A549 (cell line): Measurements from ENCODE around the gene ADAMTS14.

Experiments used
- BHLHE40 ChIP-seq: IDR thresholded peaks from 2 replicates; pipeline ENCODE4 v1.6.1; 2012; ENCODE audit warnings: low read depth, low read length, inconsistent platforms
- EP300 ChIP-seq, 2 experiments: fragments of >200 bp; sonication (Bioruptor Twin); formaldehyde crosslinking; IDR thresholded peaks; 2 replicates in 1 of 2; 3 replicates in 1 of 2; pipeline ENCODE4 v1.6.1; 2016 to 2017
- MAZ ChIP-seq: fragments of 150-350 bp; IDR thresholded peaks from 2 replicates; pipeline ENCODE4 v1.6.1; 2014; ENCODE audit warnings: antibody characterized with exemption, low read depth, low read length, borderline replicate concordance
- PBX3 ChIP-seq: IDR thresholded peaks from 2 replicates; pipeline ENCODE4 v1.6.1; 2012
- POLR2A ChIP-seq: IDR thresholded peaks from 2 replicates; pipeline ENCODE4 v1.6.1; 2012; ENCODE audit warnings: mild to moderate bottlenecking, low read length
- RARB ChIP-seq: fragments of 250-450 bp; sonication (Bioruptor Pico); IDR thresholded peaks from 2 replicates; pipeline ENCODE4 v1.8.0; 2021; ENCODE audit warnings: mild to moderate bottlenecking, moderate library complexity
- RFX5 ChIP-seq: fragments of 450-650 bp; IDR thresholded peaks from 2 replicates; pipeline ENCODE4 v1.7.1; 2014; ENCODE audit warnings: antibody characterized with exemption, mild to moderate bottlenecking, moderate library complexity
- ZFP36 ChIP-seq: fragments of 450-650 bp; IDR thresholded peaks from 2 replicates; pipeline ENCODE4 v1.6.1; 2014; ENCODE audit warnings: borderline replicate concordance; ENCODE audit not compliant: partially characterized antibody
- ZSCAN20 ChIP-seq: fragments of 250-450 bp; sonication (Bioruptor Pico); IDR thresholded peaks from 2 replicates; pipeline ENCODE4 v1.8.0; 2022; ENCODE audit warnings: mild to moderate bottlenecking, moderate library complexity
- TF ChIP-seq, protein P1 (sequence below): fragments of 200-600 bp; sonication (generic); IDR thresholded peaks from 2 replicates; pipeline ENCODE4 v1.6.1; 2016; ENCODE audit warnings: antibody characterized with exemption, mild to moderate bottlenecking, moderate library complexity
- TF ChIP-seq, protein P2 (sequence below): fragments of >200 bp; sonication (Bioruptor Twin); formaldehyde crosslinking; IDR thresholded peaks from 3 replicates; pipeline ENCODE4 v1.5.1; 2016

GRCh38 chr10:70689661-70690060 lies 17.4 kb downstream of the ADAMTS14 start:
- no peak for TF ChIP-seq RARB (CRISPR knock-in tag)
- TF ChIP-seq MAZ = no peak
- no peak for TF ChIP-seq BHLHE40
- no peak for TF ChIP-seq ZSCAN20 (CRISPR knock-in tag)
- TF ChIP-seq, protein P1, sequence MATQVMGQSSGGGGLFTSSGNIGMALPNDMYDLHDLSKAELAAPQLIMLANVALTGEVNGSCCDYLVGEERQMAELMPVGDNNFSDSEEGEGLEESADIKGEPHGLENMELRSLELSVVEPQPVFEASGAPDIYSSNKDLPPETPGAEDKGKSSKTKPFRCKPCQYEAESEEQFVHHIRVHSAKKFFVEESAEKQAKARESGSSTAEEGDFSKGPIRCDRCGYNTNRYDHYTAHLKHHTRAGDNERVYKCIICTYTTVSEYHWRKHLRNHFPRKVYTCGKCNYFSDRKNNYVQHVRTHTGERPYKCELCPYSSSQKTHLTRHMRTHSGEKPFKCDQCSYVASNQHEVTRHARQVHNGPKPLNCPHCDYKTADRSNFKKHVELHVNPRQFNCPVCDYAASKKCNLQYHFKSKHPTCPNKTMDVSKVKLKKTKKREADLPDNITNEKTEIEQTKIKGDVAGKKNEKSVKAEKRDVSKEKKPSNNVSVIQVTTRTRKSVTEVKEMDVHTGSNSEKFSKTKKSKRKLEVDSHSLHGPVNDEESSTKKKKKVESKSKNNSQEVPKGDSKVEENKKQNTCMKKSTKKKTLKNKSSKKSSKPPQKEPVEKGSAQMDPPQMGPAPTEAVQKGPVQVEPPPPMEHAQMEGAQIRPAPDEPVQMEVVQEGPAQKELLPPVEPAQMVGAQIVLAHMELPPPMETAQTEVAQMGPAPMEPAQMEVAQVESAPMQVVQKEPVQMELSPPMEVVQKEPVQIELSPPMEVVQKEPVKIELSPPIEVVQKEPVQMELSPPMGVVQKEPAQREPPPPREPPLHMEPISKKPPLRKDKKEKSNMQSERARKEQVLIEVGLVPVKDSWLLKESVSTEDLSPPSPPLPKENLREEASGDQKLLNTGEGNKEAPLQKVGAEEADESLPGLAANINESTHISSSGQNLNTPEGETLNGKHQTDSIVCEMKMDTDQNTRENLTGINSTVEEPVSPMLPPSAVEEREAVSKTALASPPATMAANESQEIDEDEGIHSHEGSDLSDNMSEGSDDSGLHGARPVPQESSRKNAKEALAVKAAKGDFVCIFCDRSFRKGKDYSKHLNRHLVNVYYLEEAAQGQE = no peak
- no peak for TF ChIP-seq ZFP36
- no peak for TF ChIP-seq PBX3
- TF ChIP-seq, protein P2, sequence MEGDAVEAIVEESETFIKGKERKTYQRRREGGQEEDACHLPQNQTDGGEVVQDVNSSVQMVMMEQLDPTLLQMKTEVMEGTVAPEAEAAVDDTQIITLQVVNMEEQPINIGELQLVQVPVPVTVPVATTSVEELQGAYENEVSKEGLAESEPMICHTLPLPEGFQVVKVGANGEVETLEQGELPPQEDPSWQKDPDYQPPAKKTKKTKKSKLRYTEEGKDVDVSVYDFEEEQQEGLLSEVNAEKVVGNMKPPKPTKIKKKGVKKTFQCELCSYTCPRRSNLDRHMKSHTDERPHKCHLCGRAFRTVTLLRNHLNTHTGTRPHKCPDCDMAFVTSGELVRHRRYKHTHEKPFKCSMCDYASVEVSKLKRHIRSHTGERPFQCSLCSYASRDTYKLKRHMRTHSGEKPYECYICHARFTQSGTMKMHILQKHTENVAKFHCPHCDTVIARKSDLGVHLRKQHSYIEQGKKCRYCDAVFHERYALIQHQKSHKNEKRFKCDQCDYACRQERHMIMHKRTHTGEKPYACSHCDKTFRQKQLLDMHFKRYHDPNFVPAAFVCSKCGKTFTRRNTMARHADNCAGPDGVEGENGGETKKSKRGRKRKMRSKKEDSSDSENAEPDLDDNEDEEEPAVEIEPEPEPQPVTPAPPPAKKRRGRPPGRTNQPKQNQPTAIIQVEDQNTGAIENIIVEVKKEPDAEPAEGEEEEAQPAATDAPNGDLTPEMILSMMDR = no peak
- TF ChIP-seq EP300 (IDR thresholded peaks at IDR 0.05) = no peak
- no peak for TF ChIP-seq POLR2A
- no peak for TF ChIP-seq RFX5
